Spleen (tissue), 7 donors: ENCODE results near the gene DTNBP1.

Experiments
- CTCF ChIP-seq, 11 experiments: fragments of 200-600 bp in 7 of 11; fragments of 450-650 bp in 4 of 11; sonication (generic) in 4 of 11; IDR thresholded peaks in 8 of 11; conservative IDR thresholded peaks in 3 of 11; 1 replicate in 7 of 11; 2 replicates in 4 of 11; pipeline versions ENCODE4 v1.4.0 to v1.8.0; 2016 to 2021; ENCODE audit warnings: antibody characterized with exemption in 11 of 11, inconsistent platforms in 4 of 11, mild to moderate bottlenecking in 1 of 11
- POLR2A ChIP-seq, 3 donors: fragments of 450-650 bp; IDR thresholded peaks; one replicate each; pipeline ENCODE4 v1.5.1; 2017; ENCODE audit warnings: antibody characterized with exemption in 3 of 3, mild to moderate bottlenecking in 1 of 3
- POLR2AphosphoS5 ChIP-seq, 3 donors: sonication (generic); formaldehyde crosslinking; IDR thresholded peaks; one replicate each; pipeline ENCODE4 v1.5.1; 2017; ENCODE audit warnings: antibody characterized with exemption in 3 of 3
- donor health status: DM: no; HTN: no; CAD: no; lungs with moderate emphysema.
- donor health status: DM: no; HTN: no; CAD: no.
- donor health status: DM: no; HTN: no; CAD: no.

- TF ChIP-seq CTCF (IDR thresholded peaks at IDR 0.05 in 8 of 11, conservative IDR thresholded peaks at IDR 0.05 in 3 of 11): no peak
- TF ChIP-seq POLR2A (IDR thresholded peaks at IDR 0.05): no peak
- no peak for TF ChIP-seq POLR2AphosphoS5 (IDR thresholded peaks at IDR 0.05)
Observed at GRCh38 chr6:15536198-15536955, 126.5 kb downstream of the DTNBP1 start.
